ENCODE measurements around the gene WRNIP1. TPM values are rescaled to one million over a fixed set of nuclear protein-coding genes. Genes with fewer than 3 reads are reported as not detected.

WRNIP1 gene
- total and polyA plus RNA-seq, 9 of the 15 experiments (the other 6 are each of a cell fraction or from before 2014, with no cell fraction given) = 13.2 to 63.6 (median 48.6) TPM

DNA sequence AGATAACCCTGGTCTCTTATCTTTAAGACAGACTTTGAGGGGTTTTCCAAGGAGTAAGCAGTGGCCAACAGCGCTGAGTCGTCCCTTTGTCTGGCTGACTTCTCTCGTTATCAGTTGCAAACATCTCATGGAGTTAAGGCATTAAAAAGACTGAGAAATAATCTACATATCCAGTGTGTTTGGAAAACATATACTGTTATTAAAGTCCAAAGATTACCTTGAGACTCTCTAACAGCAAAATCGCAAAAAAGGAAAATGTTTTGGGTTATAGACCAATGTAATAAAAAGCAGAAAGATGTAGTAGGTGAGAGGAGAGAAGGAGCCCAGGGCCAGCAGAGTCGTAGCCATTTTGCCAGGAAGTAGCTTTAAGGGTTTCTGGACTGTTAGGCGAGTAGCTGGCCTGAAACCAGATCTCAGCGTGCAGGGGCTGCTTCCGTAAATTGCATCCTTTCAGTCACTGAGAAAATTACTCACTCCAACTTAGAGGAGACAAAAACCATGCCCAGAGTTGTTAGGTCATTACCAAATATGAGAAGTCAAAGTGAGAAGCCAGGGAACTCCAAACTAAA is 39.1 kb upstream of the WRNIP1 start (continued):
- no peak for TF ChIP-seq OTX1 (CRISPR knock-in tag; IDR thresholded peaks at IDR 0.05)
- TF ChIP-seq ADNP (tag; IDR thresholded peaks at IDR 0.05) = peak; percentile 16; the same call in 1 of the 2 replicates
- no peak; the same call in 1 of the 2 replicates for TF ChIP-seq PHF8 (IDR thresholded peaks at IDR 0.05; ENCODE audit: borderline replicate concordance, low read length)
- TF ChIP-seq ATF1 (CRISPR knock-in tag; IDR thresholded peaks at IDR 0.05) = no peak
- TF ChIP-seq ATF1 (tag; IDR thresholded peaks at IDR 0.05) = no peak
- peak in 1 of 2 experiments; percentile 65; a peak in 1 of 4 replicates for TF ChIP-seq TEAD1 (CRISPR knock-in tag; IDR thresholded peaks at IDR 0.05)
- TF ChIP-seq BRD9 (IDR thresholded peaks at IDR 0.05; ENCODE audit: low read depth, partially characterized antibody) = no peak
- TF ChIP-seq ZNF444 (CRISPR knock-in tag; IDR thresholded peaks at IDR 0.05) = no peak
- no peak for TF ChIP-seq RUNX1 (IDR thresholded peaks at IDR 0.05; ENCODE audit: low read depth)
- TF ChIP-seq TCFL5 (CRISPR knock-in tag; conservative IDR thresholded peaks at IDR 0.05) = no peak
- TF ChIP-seq ESRRA (IDR thresholded peaks at IDR 0.05; ENCODE audit: borderline replicate concordance, low read depth) = no peak
- no peak for TF ChIP-seq KAT7 (CRISPR knock-in tag; IDR thresholded peaks at IDR 0.05; ENCODE audit: borderline replicate concordance)
- no peak for TF ChIP-seq BRD4 (IDR thresholded peaks at IDR 0.05)
- TF ChIP-seq, protein P1, sequence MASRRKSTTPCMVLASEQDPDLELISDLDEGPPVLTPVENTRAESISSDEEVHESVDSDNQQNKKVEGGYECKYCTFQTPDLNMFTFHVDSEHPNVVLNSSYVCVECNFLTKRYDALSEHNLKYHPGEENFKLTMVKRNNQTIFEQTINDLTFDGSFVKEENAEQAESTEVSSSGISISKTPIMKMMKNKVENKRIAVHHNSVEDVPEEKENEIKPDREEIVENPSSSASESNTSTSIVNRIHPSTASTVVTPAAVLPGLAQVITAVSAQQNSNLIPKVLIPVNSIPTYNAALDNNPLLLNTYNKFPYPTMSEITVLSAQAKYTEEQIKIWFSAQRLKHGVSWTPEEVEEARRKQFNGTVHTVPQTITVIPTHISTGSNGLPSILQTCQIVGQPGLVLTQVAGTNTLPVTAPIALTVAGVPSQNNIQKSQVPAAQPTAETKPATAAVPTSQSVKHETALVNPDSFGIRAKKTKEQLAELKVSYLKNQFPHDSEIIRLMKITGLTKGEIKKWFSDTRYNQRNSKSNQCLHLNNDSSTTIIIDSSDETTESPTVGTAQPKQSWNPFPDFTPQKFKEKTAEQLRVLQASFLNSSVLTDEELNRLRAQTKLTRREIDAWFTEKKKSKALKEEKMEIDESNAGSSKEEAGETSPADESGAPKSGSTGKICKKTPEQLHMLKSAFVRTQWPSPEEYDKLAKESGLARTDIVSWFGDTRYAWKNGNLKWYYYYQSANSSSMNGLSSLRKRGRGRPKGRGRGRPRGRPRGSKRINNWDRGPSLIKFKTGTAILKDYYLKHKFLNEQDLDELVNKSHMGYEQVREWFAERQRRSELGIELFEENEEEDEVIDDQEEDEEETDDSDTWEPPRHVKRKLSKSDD (conservative IDR thresholded peaks at IDR 0.05; ENCODE audit: low read length) = no peak
- peak; percentile 12; the same call in 1 of the 2 replicates for TF ChIP-seq ZNF76 (CRISPR knock-in tag; IDR thresholded peaks at IDR 0.05; ENCODE audit: borderline replicate concordance)
- no peak for TF ChIP-seq NR2F6 (CRISPR knock-in tag; IDR thresholded peaks at IDR 0.05)
- no peak for TF ChIP-seq SRSF9 (IDR thresholded peaks at IDR 0.05; ENCODE audit: borderline replicate concordance, low read depth, low read length)
- TF ChIP-seq, protein P2, sequence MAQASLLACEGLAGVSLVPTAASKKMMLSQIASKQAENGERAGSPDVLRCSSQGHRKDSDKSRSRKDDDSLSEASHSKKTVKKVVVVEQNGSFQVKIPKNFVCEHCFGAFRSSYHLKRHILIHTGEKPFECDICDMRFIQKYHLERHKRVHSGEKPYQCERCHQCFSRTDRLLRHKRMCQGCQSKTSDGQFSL (CRISPR knock-in tag; IDR thresholded peaks at IDR 0.05) = no peak
- TF ChIP-seq, protein P2 (tag; IDR thresholded peaks at IDR 0.05) = no peak
- TF ChIP-seq, protein P3, sequence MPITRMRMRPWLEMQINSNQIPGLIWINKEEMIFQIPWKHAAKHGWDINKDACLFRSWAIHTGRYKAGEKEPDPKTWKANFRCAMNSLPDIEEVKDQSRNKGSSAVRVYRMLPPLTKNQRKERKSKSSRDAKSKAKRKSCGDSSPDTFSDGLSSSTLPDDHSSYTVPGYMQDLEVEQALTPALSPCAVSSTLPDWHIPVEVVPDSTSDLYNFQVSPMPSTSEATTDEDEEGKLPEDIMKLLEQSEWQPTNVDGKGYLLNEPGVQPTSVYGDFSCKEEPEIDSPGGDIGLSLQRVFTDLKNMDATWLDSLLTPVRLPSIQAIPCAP (CRISPR knock-in tag; IDR thresholded peaks at IDR 0.05; ENCODE audit: borderline replicate concordance) = no peak
- TF ChIP-seq ARID1B (IDR thresholded peaks at IDR 0.05) = peak; percentile 32
- no peak for TF ChIP-seq SMC3 (conservative IDR thresholded peaks at IDR 0.05; ENCODE audit: insufficient read depth, low read depth, low read length)
- peak; percentile 19; the same call in 1 of the 2 replicates for TF ChIP-seq NR4A1 (CRISPR knock-in tag; IDR thresholded peaks at IDR 0.05)
- TF ChIP-seq NR4A1 (tag; IDR thresholded peaks at IDR 0.05) = 0 out of 2 replicates have a peak, but pooled peaks have one; percentile 42
- TF ChIP-seq TAF15 (IDR thresholded peaks at IDR 0.05; ENCODE audit: low read depth, low read length) = no peak
